ENCODE measurements around the gene MOV10. TPM values are rescaled to one million over a fixed set of nuclear protein-coding genes. Genes with fewer than 3 reads are reported as not detected.

Gene MOV10
- total and polyA plus RNA-seq, 9 of the 15 experiments (the other 6 are each of a cell fraction or from before 2014, with no cell fraction given), result 16.7 to 105 (median 49.5) TPM

- TF ChIP-seq REST (IDR thresholded peaks at IDR 0.05; ENCODE audit: borderline replicate concordance) (no peak), REST (CRISPR knock-in tag; IDR thresholded peaks at IDR 0.05; ENCODE audit: low read depth) (peak; percentile 70; the same call in 1 of the 2 replicates), SIRT6 (IDR thresholded peaks at IDR 0.05; ENCODE audit: low read depth, low read length) (no peak), KDM4B (IDR thresholded peaks at IDR 0.05; ENCODE audit: borderline replicate concordance in 2 of 2, low read depth in 1 of 2) (no peak), KDM2B (CRISPR knock-in tag; IDR thresholded peaks at IDR 0.05) (peak; percentile 98), CREB1 (IDR thresholded peaks at IDR 0.05) (no peak), CREB1 (CRISPR knock-in tag; IDR thresholded peaks at IDR 0.05) (no peak), ATF1 (CRISPR knock-in tag; IDR thresholded peaks at IDR 0.05) (no peak), ATF1 (tag; IDR thresholded peaks at IDR 0.05) (no peak), NR3C1 (CRISPR knock-in tag; IDR thresholded peaks at IDR 0.05) (no peak), MLX (CRISPR knock-in tag; conservative IDR thresholded peaks at IDR 0.05) (no peak), ELF4 (CRISPR knock-in tag; IDR thresholded peaks at IDR 0.05) (no peak), ZC3H11A (IDR thresholded peaks at IDR 0.05; ENCODE audit: low read depth, low read length) (no peak)
- TF ChIP-seq, protein P1, sequence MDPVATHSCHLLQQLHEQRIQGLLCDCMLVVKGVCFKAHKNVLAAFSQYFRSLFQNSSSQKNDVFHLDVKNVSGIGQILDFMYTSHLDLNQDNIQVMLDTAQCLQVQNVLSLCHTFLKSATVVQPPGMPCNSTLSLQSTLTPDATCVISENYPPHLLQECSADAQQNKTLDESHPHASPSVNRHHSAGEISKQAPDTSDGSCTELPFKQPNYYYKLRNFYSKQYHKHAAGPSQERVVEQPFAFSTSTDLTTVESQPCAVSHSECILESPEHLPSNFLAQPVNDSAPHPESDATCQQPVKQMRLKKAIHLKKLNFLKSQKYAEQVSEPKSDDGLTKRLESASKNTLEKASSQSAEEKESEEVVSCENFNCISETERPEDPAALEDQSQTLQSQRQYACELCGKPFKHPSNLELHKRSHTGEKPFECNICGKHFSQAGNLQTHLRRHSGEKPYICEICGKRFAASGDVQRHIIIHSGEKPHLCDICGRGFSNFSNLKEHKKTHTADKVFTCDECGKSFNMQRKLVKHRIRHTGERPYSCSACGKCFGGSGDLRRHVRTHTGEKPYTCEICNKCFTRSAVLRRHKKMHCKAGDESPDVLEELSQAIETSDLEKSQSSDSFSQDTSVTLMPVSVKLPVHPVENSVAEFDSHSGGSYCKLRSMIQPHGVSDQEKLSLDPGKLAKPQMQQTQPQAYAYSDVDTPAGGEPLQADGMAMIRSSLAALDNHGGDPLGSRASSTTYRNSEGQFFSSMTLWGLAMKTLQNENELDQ (CRISPR knock-in tag; IDR thresholded peaks at IDR 0.05; ENCODE audit: borderline replicate concordance), result no peak
Measured at GRCh38 chr1:112714313-112715263, 40.1 kb downstream of the MOV10 start (continued).
